ENCODE measurements around the gene KLHL14. TPM values are rescaled to one million over a fixed set of nuclear protein-coding genes. Genes with fewer than 3 reads are reported as not detected.

KLHL14 gene
- total and polyA plus RNA-seq, 2 of the 13 experiments (the other 11 are each of a cell fraction or from before 2014, with no cell fraction given): 16.0 to 41.8 TPM

DNA sequence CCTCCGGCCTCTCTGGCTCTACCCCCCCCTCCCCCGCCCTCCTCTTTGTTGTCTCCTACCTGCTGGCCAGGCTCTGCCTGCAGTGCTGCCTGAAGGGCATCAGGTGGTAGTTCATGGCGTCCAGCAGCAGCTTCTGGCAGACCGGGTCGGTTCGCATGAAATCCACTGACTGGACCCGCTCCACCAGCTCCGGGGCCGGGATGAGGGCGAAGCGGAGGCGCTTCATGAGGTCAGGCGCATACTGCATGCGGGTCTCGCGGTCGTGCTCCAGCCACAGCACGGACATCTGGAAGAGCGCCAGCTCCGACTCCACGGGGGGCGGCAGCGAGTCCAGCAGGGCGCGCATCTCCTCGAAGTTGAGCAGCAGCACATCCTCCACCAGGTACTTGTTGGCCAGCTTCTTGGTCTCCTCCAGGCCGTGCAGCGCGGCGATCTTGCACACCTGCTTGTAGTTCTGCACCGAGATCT, 3.2 kb downstream of the KLHL14 start (continued):
- TF ChIP-seq ZNF713 (CRISPR knock-in tag; IDR thresholded peaks at IDR 0.05) (no peak), CBX1 (IDR thresholded peaks at IDR 0.05; ENCODE audit: low read depth) (peak; percentile 27), ZNF792 (CRISPR knock-in tag; IDR thresholded peaks at IDR 0.05) (peak; percentile 20), SMAD3 (CRISPR knock-in tag; IDR thresholded peaks at IDR 0.05) (no peak), ZNF841 (CRISPR knock-in tag; IDR thresholded peaks at IDR 0.05; ENCODE audit: borderline replicate concordance) (0 out of 2 replicates have a peak, but pooled peaks have one; percentile 18), ZNF263 (CRISPR knock-in tag; IDR thresholded peaks at IDR 0.05) (peak; percentile 37), FLYWCH1 (CRISPR knock-in tag; IDR thresholded peaks at IDR 0.05) (0 out of 2 replicates have a peak, but pooled peaks have one; percentile 52), ZNF549 (CRISPR knock-in tag; IDR thresholded peaks at IDR 0.05) (0 out of 2 replicates have a peak, but pooled peaks have one; percentile 17), PCBP1 (IDR thresholded peaks at IDR 0.05; ENCODE audit: borderline replicate concordance, low read depth, low read length) (0 out of 2 replicates have a peak, but pooled peaks have one; percentile 66), ZNF564 (CRISPR knock-in tag; IDR thresholded peaks at IDR 0.05) (peak; percentile 61; the same call in 1 of the 2 replicates), NFKB2 (CRISPR knock-in tag; IDR thresholded peaks at IDR 0.05; ENCODE audit: borderline replicate concordance) (0 out of 2 replicates have a peak, but pooled peaks have one; percentile 3), DMAP1 (CRISPR knock-in tag; IDR thresholded peaks at IDR 0.05) (0 out of 2 replicates have a peak, but pooled peaks have one; percentile 5), ZNF850 (CRISPR knock-in tag; conservative IDR thresholded peaks at IDR 0.05) (no peak; the same call in 1 of the 2 replicates), RNF2 (conservative IDR thresholded peaks at IDR 0.05; ENCODE audit: low read depth) (no peak), POLR2G (IDR thresholded peaks at IDR 0.05; ENCODE audit: low read depth, low read length) (peak; percentile 66), SP4 (CRISPR knock-in tag; IDR thresholded peaks at IDR 0.05) (0 out of 2 replicates have a peak, but pooled peaks have one; percentile 23), ZSCAN12 (CRISPR knock-in tag; IDR thresholded peaks at IDR 0.05) (no peak), YEATS2 (CRISPR knock-in tag; IDR thresholded peaks at IDR 0.05; ENCODE audit: borderline replicate concordance) (peak; percentile 15; the same call in 1 of the 2 replicates), WIZ (CRISPR knock-in tag; IDR thresholded peaks at IDR 0.05) (no peak), ZNF510 (CRISPR knock-in tag; IDR thresholded peaks at IDR 0.05; ENCODE audit: low read depth) (peak; percentile 58; the same call in 1 of the 2 replicates), SMC3 (IDR thresholded peaks at IDR 0.05; ENCODE audit: low read length) (no peak)
- TF ChIP-seq, protein P1, sequence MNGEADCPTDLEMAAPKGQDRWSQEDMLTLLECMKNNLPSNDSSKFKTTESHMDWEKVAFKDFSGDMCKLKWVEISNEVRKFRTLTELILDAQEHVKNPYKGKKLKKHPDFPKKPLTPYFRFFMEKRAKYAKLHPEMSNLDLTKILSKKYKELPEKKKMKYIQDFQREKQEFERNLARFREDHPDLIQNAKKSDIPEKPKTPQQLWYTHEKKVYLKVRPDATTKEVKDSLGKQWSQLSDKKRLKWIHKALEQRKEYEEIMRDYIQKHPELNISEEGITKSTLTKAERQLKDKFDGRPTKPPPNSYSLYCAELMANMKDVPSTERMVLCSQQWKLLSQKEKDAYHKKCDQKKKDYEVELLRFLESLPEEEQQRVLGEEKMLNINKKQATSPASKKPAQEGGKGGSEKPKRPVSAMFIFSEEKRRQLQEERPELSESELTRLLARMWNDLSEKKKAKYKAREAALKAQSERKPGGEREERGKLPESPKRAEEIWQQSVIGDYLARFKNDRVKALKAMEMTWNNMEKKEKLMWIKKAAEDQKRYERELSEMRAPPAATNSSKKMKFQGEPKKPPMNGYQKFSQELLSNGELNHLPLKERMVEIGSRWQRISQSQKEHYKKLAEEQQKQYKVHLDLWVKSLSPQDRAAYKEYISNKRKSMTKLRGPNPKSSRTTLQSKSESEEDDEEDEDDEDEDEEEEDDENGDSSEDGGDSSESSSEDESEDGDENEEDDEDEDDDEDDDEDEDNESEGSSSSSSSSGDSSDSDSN (CRISPR knock-in tag; IDR thresholded peaks at IDR 0.05): peak; percentile 95
- TF ChIP-seq, protein P2, sequence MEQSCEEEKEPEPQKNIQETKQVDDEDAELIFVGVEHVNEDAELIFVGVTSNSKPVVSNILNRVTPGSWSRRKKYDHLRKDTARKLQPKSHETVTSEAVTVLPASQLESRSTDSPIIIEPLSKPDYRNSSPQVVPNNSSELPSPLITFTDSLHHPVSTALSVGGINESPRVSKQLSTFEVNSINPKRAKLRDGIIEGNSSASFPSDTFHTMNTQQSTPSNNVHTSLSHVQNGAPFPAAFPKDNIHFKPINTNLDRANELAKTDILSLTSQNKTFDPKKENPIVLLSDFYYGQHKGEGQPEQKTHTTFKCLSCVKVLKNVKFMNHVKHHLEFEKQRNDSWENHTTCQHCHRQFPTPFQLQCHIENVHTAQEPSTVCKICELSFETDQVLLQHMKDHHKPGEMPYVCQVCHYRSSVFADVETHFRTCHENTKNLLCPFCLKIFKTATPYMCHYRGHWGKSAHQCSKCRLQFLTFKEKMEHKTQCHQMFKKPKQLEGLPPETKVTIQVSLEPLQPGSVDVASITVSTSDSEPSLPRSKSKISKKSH (CRISPR knock-in tag; IDR thresholded peaks at IDR 0.05; ENCODE audit: borderline replicate concordance): peak; percentile 10; the same call in 1 of the 2 replicates
- TF ChIP-seq, protein P3, sequence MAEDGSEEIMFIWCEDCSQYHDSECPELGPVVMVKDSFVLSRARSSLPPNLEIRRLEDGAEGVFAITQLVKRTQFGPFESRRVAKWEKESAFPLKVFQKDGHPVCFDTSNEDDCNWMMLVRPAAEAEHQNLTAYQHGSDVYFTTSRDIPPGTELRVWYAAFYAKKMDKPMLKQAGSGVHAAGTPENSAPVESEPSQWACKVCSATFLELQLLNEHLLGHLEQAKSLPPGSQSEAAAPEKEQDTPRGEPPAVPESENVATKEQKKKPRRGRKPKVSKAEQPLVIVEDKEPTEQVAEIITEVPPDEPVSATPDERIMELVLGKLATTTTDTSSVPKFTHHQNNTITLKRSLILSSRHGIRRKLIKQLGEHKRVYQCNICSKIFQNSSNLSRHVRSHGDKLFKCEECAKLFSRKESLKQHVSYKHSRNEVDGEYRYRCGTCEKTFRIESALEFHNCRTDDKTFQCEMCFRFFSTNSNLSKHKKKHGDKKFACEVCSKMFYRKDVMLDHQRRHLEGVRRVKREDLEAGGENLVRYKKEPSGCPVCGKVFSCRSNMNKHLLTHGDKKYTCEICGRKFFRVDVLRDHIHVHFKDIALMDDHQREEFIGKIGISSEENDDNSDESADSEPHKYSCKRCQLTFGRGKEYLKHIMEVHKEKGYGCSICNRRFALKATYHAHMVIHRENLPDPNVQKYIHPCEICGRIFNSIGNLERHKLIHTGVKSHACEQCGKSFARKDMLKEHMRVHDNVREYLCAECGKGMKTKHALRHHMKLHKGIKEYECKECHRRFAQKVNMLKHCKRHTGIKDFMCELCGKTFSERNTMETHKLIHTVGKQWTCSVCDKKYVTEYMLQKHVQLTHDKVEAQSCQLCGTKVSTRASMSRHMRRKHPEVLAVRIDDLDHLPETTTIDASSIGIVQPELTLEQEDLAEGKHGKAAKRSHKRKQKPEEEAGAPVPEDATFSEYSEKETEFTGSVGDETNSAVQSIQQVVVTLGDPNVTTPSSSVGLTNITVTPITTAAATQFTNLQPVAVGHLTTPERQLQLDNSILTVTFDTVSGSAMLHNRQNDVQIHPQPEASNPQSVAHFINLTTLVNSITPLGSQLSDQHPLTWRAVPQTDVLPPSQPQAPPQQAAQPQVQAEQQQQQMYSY (CRISPR knock-in tag; IDR thresholded peaks at IDR 0.05): 0 out of 2 replicates have a peak, but pooled peaks have one; percentile 11

Measured in HepG2 (cell line).